H54 (cell line): ENCODE measurements around the gene AMDHD2.
"Not testable (repeated sequence)": the region's sequence is repeated elsewhere in the genome, so short reads cannot be mapped to it uniquely, and the experiment has no call there.

Experiments used
- DNase-seq: peaks from one replicate; pipeline ENCODE4 v3.0.0; 2011; ENCODE audit warnings: low spot score, mixed read lengths; ENCODE audit not compliant: insufficient read length
- FAIRE-seq: peaks from 3 replicates; lab custom pipeline; 2011; peaks lifted over from hg19 to GRCh38; lab: Jason Lieb, UNC
- POLR2A ChIP-seq: IDR thresholded peaks from 2 replicates; pipeline ENCODE4 v1.6.1; 2011; ENCODE audit warnings: low read depth, mild to moderate bottlenecking, low read length

AMDHD2 gene

DNA sequence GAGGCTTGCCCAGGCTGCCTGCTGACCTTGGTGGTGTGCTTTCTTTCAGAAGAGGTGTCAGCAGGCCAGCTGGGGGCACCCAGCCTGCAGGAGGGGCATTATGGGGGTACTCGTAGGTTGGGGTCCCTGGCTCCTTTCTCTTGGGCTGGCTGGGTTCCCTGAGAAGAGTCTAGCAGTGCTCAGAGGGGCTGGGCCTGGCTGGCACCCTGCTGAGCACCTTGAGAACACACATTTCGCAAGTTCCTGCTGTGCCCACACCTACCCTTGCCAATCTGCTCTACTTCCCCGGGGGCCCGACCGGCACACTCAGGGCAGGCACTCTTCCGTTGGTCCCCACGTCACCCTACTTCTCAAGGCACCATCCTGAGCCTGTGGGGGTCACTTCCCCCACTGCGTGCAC, 6.0 kb downstream of the AMDHD2 start:
- FAIRE-seq: no peak

DNA sequence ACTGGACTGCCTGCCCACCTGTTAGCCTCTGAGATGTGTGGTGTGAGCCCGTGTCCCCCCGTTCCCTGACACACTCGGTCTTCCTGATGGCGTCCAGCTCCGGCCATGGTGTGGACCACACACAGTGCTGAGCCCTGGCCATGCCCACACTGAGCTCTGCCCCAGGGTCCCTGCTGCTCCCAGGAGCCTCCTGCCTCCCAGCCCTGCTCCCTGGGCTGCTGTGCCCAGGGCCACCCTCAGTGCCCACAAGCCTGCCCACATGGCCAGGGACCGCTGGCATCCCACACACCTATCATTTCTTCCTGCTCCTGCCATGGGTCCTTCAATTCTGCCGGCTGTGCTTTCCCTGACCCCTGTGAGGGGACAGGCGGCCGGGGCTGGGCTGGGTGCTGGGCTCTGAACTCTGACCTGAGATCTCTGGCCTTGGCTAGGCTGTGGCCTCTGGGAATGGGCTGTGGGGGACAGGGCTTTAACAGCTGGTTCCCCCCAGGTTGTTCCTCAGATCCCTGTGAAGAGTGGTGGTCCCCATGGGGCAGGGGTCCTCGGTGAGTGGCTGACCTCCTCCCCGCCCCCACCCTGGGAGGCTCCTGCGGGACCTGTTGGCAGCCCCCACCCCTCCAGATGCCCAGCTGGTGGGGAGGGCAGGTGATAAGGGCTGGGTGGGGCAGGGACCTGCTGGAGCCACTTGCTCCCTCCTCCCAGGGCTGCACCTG, 7.1 kb downstream of the AMDHD2 start:
- FAIRE-seq (no peak), DNase-seq (no peak)
- no peak for TF ChIP-seq POLR2A

More for the DNA sequence above, 6.0 kb downstream of the AMDHD2 start:
- no peak for DNase-seq
- no peak for TF ChIP-seq POLR2A

- FAIRE-seq (no peak), DNase-seq (no peak)
- TF ChIP-seq POLR2A: no peak
Measured at GRCh38 chr16:2527784-2528100, 7.6 kb downstream of the AMDHD2 start.

- FAIRE-seq: no peak
- no peak for TF ChIP-seq POLR2A
- no peak for DNase-seq
Measured at GRCh38 chr16:2528161-2529060, 8.2 kb downstream of the AMDHD2 start.

DNA sequence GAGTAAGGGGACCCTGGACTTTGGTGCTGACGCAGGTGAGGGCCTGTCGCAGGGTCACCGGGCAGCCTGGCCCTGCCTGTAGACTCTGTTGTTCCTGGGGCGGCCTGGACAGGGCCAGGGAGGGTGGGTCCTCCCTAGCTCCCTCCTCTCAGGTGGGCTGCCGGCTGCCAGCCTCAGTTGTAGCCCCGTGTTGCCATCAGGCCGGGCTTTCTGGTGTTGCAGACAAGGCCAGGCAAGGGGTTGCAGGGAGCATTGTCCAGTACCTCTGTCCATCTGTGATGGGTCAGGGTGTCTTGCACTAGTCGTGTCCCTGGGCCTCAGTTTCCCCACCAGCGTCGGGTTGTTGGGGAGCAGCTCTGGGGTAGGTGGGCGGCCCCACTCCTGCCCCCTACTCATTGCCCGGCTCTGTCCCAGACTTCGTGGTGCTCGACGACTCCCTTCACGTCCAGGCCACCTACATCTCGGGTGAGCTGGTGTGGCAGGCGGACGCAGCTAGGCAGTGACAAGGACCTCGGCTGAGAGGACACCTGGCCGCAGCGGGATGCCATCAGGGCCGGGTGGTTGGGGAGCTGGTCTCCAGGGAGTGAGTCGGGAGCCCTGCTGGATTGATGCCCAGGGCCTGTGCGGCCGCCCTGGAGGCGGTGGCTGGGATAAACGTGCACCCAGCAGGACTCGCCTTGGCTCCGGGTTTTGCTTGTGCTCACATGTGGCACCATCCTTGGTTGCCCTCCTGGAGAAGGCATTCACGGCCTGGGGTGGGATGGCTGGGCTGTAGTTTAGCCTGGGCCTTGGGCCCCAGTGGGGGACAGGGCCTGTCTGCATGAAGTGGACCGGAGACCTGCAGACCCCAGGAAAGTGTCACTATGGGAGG, 9.1 kb downstream of the AMDHD2 start:
- FAIRE-seq (no peak), DNase-seq (no peak)
- TF ChIP-seq POLR2A: no peak

- DNase-seq (no peak), FAIRE-seq (no peak)
- no peak for TF ChIP-seq POLR2A
Measured at GRCh38 chr16:2529961-2530628, 9.9 kb downstream of the AMDHD2 start.

- DNase-seq (no peak), FAIRE-seq (no peak)
- no peak for TF ChIP-seq POLR2A
Measured at GRCh38 chr16:2530629-2531318, 10.6 kb downstream of the AMDHD2 start.

- no peak for TF ChIP-seq POLR2A
- FAIRE-seq (no peak), DNase-seq (no peak)
Measured at GRCh38 chr16:2531371-2531695, 11.2 kb downstream of the AMDHD2 start, which contains the start of gene CEMP1. CEMP1 (minus strand) TSS chr16:2531408; CDS start chr16:2531073, 335 bp downstream.

DNA sequence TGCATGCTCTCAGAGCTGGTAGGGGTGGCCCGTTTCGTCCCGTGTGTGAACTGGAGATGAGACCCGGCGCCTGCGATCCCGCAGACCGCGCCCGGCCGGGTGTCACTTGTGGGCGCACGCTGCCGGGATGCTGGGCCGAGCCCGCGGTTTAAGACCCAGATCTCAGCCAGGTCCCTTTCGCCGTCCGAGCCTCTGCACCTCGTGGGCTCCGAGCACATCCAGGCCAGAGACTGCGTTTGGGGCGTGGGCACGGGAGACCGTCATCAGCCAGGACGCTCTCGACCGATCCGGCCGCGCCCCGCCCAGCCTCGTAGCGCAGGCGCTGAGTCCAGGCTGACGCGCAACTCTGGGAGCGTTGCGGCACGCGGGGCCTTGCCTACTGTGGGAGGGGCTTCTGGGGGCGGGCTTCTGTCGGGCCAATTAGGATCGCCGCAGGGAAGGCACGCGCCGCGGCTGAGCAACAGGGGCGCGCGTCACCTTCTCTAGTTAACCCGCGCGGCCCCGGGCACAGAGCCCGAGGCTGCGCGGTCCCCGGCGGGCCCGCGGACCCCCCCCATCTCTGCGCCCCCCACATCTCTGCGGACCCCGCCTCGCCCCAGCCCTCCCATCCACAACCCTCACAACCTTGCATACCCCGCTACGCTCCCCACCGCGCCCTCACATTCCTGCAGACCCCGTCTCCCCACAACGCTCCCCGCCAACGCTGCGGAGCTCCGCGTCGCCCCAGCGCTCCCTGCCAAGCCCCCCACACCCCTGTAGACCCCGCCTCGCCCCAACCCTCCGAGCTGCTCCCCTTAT, 11.7 kb downstream of the AMDHD2 start:
- FAIRE-seq: peak; percentile 11
- peak; percentile 76 for TF ChIP-seq POLR2A
- DNase-seq: peak; percentile 97

DNA sequence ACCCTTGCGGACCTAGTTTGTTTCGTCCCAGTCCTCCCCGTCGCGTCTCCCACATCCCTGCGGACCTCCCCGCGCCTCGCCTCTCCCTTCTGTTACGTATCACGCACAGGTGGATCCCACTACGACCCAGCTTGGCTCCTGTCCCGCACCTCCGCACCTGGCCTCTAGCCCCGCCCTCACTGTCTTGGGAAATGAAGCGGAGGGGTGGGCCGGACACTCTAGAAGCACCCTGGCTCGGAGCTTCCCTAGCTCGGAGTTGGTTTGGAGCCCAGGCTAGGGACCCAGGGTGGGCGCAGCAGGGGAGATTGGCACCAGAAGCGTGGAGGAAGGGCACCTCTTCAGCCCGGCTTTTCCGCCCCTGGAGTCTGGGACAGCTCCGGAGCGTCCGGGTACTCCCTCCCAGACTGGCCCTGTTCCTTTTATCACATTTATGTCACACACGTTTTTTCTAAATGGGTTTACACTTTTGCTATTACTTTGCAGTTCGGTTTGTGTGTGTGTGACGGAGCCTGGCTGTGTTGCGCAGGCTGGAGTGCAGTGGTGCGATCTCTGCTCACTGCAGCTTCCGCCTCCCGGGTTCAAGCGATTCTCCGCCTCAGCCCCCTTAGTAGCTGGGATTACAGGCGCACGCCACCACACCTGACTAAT, 12.4 kb downstream of the AMDHD2 start:
- no peak for TF ChIP-seq POLR2A
- DNase-seq (no peak), FAIRE-seq (no peak)

DNA sequence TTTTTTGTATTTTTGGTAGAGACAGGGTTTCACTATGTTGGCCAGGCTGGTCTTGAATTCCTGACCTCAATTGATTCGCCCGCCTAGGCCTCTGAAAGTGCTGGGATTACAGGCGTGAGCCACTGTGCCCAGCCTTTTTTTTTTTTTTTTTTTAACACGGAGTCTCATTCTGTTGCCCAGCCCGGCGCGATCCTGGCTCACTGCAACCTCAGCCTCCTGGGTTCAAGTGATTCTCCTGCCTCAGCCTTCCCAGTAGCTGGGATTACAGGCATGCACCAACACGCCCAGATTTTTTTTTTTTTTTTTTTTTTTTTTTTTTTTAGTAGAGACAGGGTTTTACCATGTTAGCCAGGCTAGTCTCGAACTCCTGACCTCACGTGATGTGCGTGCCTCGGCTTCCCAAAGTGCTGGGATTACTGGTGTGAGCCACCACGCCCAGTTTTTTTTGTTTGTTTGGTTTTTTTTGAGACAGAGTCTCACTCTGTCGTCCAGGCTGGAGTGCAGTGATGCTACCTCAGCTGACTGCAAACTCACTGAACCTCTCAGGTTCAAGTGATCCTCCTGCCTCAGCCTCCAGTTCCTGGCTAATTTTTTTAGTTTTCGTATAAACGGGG, 13.1 kb downstream of the AMDHD2 start:
- DNase-seq: not testable (repeated sequence)

GRCh38 chr16:2533912-2534311, 13.7 kb downstream of the AMDHD2 start:
- DNase-seq (no peak), FAIRE-seq (no peak)
- no peak for TF ChIP-seq POLR2A

More for the DNA sequence above, 13.1 kb downstream of the AMDHD2 start:
- not testable (repeated sequence) for FAIRE-seq

DNA sequence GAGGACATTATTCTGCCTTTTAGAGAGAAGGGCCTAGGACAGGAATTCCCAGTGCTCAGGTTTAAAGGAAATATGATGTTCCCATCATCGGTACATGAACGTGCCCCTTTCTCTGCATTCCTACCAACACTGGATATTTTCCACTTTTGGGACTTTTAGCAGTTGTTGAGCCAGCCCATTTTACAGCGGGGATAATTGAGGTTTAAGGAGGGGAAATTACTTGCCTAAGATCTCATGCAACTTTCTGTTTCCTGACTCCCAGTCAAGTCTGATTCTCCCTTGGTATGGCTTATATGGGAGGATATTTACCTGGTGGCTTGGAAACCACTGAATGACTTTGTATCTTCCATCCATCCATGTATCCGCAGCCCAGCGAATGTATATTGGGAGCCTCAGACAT, 14.2 kb downstream of the AMDHD2 start:
- DNase-seq, FAIRE-seq: not testable (repeated sequence)
